B cell (primary cell): ENCODE data around the gene TGFBR3. TPM values are rescaled to one million over a fixed set of nuclear protein-coding genes. Genes with fewer than 3 reads are reported as not detected.

Source experiments
- ATAC-seq: fragments of 200-7000 bp; cut with Tn5 transposase; one replicate; pipeline ENCODE4 v1.10.0; 2021; ENCODE audit warnings: low read depth, mild to moderate bottlenecking, moderate number of reproducible peaks, moderate library complexity
- CTCF ChIA-PET: fragments of 350-600 bp; sonication (Branson Sonifier 250); formaldehyde crosslinking; loops from one replicate; lab custom pipeline; 2021; ENCODE audit warnings: antibody characterized with exemption, inconsistent platforms; lab: Charles Lee
- POLR2A ChIA-PET: fragments of 350-600 bp; sonication (Branson Sonifier 250); formaldehyde crosslinking; loops from one replicate; lab custom pipeline; 2021; ENCODE audit warnings: antibody characterized with exemption; lab: Charles Lee
- DNase-seq: peaks from one replicate; pipeline ENCODE4 v3.0.0; 2013
- H2AFZ ChIP-seq: 2 replicates; pipeline ENCODE4 v1.6.1; 2012; ENCODE audit warnings: mild to moderate bottlenecking, low read depth, low read length; ENCODE audit not compliant: insufficient read depth, poor library complexity, severe bottlenecking
- H3K27ac ChIP-seq, 2 donors: 1 replicate in 1 of 2; 2 replicates in 1 of 2; pipeline ENCODE4 v1.5.1; 2012 to 2013; ENCODE audit warnings: low read length in 2 of 2, mild to moderate bottlenecking in 2 of 2, moderate library complexity in 1 of 2
- H3K27me3 ChIP-seq, 4 experiments: fragments of 200-600 bp in 1 of 4; sonication (generic) in 1 of 4; replicated peaks in 1 of 4; 1 replicate in 2 of 4; 2 replicates in 2 of 4; pipeline versions ENCODE4 v1.6.1 to v1.7.0; 2013 to 2016; ENCODE audit warnings: low read length in 3 of 4, mild to moderate bottlenecking in 2 of 4, mixed read lengths in 1 of 4, moderate library complexity in 1 of 4; ENCODE audit not compliant: insufficient read depth in 4 of 4, control insufficient read depth in 3 of 4; ENCODE audit errors: control extremely low read depth in 1 of 4
- H3K36me3 ChIP-seq, 2 experiments: replicated peaks in 1 of 2; 1 replicate in 1 of 2; 2 replicates in 1 of 2; pipeline versions ENCODE4 v1.6.1 to v1.7.1; 2013; ENCODE audit warnings: low read length in 1 of 2; ENCODE audit not compliant: insufficient read depth in 2 of 2, control insufficient read depth in 1 of 2; ENCODE audit errors: control extremely low read depth in 1 of 2, extremely low read depth in 1 of 2
- H3K4me1 ChIP-seq, 2 donors: fragments of 200-600 bp in 1 of 2; sonication (generic) in 1 of 2; 1 replicate in 1 of 2; 2 replicates in 1 of 2; pipeline versions ENCODE4 v1.5.1 to v1.6.1; 2013 to 2017; ENCODE audit warnings: low read length in 2 of 2; ENCODE audit not compliant: control insufficient read depth in 2 of 2, insufficient read depth in 2 of 2
- H3K4me2 ChIP-seq: replicated peaks from 2 replicates; pipeline ENCODE3; 2012; ENCODE audit warnings: mild to moderate bottlenecking, low read depth, low read length; ENCODE audit not compliant: poor library complexity, severe bottlenecking
- H3K4me3 ChIP-seq, 5 experiments: fragments of 200-600 bp in 1 of 5; sonication (generic) in 1 of 5; 1 replicate in 3 of 5; 2 replicates in 2 of 5; pipeline versions ENCODE4 v1.5.1 to v1.7.0; 2011 to 2016; ENCODE audit warnings: low read length in 4 of 5, mild to moderate bottlenecking in 4 of 5, low read depth in 2 of 5, control low read depth in 1 of 5, moderate library complexity in 1 of 5; ENCODE audit not compliant: insufficient read depth in 1 of 5; ENCODE audit errors: control extremely low read depth in 1 of 5, extremely low read depth in 1 of 5
- H3K79me2 ChIP-seq: fragments of 200-600 bp; sonication (generic); one replicate; pipeline ENCODE4 v1.6.0; 2016; ENCODE audit warnings: low read length; ENCODE audit not compliant: control insufficient read depth, insufficient read depth
- H3K9ac ChIP-seq: fragments of 200-600 bp; sonication (generic); 2 replicates; pipeline ENCODE4 v1.6.1; 2017; ENCODE audit warnings: mild to moderate bottlenecking, low read length, moderate library complexity
- H3K9me3 ChIP-seq, 3 donors: one replicate each; pipeline versions ENCODE4 v1.6.1 to v1.7.1; 2013; ENCODE audit warnings: low read length in 2 of 3; ENCODE audit not compliant: control insufficient read depth in 2 of 3, insufficient read depth in 1 of 3; ENCODE audit errors: control extremely low read depth in 1 of 3
- H4K20me1 ChIP-seq: 2 replicates; pipeline ENCODE4 v1.6.0; 2012; ENCODE audit warnings: mild to moderate bottlenecking, low read length; ENCODE audit not compliant: insufficient read depth, control insufficient read depth, poor library complexity, severe bottlenecking
- H3K27ac Mint-ChIP-seq: one replicate; pipeline ENCODE4 v1.8.0; 2021; ENCODE audit warnings: mixed read lengths
- H3K27me3 Mint-ChIP-seq: one replicate; pipeline ENCODE4 v1.8.0; 2021; ENCODE audit warnings: mixed read lengths
- H3K4me1 Mint-ChIP-seq: one replicate; pipeline ENCODE4 v1.8.0; 2021; ENCODE audit warnings: mixed read lengths
- H3K4me3 Mint-ChIP-seq: one replicate; pipeline ENCODE4 v1.8.0; 2021; ENCODE audit warnings: mixed read lengths
- H3K9me3 Mint-ChIP-seq: one replicate; pipeline ENCODE4 v1.8.0; 2022; ENCODE audit warnings: mixed read lengths; ENCODE audit not compliant: insufficient read depth
- EZH2 ChIP-seq: IDR thresholded peaks from 2 replicates; pipeline ENCODE4 v1.6.1; 2012; ENCODE audit warnings: borderline replicate concordance, low read depth, mild to moderate bottlenecking, moderate library complexity, low read length; ENCODE audit not compliant: insufficient read depth, poor library complexity, severe bottlenecking
- WGBS: methylation state at CpG from one replicate; pipeline ENCODE4 v1.1.5; 2013; ENCODE audit warnings: missing lambda C conversion rate; ENCODE audit not compliant: insufficient coverage; 5-methylcytosine and 5-hydroxymethylcytosine counted together
- intact Hi-C: fragments of 100-400 bp; cut with micrococcal nuclease; formaldehyde crosslinking; loops from one replicate; pipeline ENCODE4 v1.10.0; 2022
- polyA plus RNA-seq: library from polyadenylated mRNA; depleted of rRNA; stranded (reverse); fragments of >200 nt; gene quantifications from 2 replicates; pipeline ENCODE4 v1.2.3, GENCODE V29; 2012
- total RNA-seq, 2 donors: library from RNA; stranded (reverse); fragments of 120-200 nt in 1 of 2; gene quantifications; 1 replicate in 1 of 2; 2 replicates in 1 of 2; pipeline versions ENCODE4 v1.2.3 to v1.2.4, GENCODE V29; 2013 to 2022
- TF ChIP-seq, protein P1 (sequence below): fragments of 200-600 bp; IDR thresholded peaks from one replicate; pipeline ENCODE4 v1.8.0; 2022; ENCODE audit warnings: antibody characterized with exemption, mild to moderate bottlenecking

The TGFBR3 gene
- total and polyA plus RNA-seq, 2 donors (not counting 1 experiment from before 2014, with no cell fraction given), result 0.10 to 0.12 TPM

DNA sequence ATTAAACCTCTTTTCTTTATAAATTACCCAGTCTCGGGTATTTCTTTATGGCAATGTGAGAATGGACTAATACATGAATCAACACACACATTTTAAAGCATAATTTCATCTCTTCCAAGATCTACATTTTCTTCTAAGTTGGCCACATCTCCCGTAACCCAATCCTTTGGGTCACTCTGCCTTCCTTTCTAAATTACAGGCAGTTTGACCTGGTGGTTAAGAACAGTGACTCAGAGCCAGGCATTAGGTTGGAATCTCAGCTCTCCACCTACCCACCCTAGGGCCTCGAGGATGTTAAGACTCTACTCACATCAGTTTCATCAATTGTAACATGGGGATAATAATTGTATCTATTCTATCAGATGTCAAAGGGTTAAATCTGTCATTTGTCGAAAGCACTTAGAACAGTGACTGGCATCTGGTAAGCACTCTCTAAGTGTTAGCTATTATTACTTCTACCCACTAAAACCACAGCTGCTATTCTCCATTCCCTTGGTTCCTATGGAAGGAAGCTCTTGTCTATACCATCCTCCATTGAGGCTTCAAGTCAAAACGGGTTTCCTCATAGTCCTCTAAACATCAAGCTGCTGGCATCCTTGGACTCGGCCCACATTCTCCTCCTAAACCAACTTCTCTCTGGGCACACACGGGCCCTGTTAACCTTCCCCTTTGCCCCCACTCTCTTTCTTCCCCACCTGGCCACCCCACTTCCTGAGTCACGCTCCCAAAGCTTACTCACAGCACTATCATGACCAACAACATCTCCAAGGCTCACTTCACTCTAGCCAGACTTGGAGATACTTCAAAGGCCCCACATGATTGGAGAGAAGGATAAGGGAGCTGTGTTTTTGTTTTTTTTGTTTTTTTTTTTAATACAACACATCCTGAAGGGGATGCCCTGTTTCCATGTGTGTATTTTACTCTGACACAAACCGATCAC, 116.9 kb downstream of the TGFBR3 start:
- Histone ChIP-seq H3K79me2 (no peaks in the 10 kb centered on the region), H2AFZ (no peak overlapping the region), H3K4me2 (no peak overlapping the region), H4K20me1 (no peaks in the 10 kb centered on the region), H3K27ac (no peak overlapping the region), H3K36me3 (no peaks in the 10 kb centered on the region), H3K9me3 (no peaks in the 10 kb centered on the region), H3K9ac (no peak overlapping the region), H3K4me1 (no peaks in the 10 kb centered on the region), H3K4me3 (no peak overlapping the region), H3K27me3 (no peaks in the 10 kb centered on the region)
- ChIA-PET POLR2A (no interaction called here), CTCF (no interaction called here)
- ATAC-seq, result no peak
- Mint-ChIP-seq H3K4me1 (no peaks in the 10 kb centered on the region), H3K27ac (no peak overlapping the region), H3K4me3 (no peak overlapping the region), H3K9me3 (no peaks in the 10 kb centered on the region), H3K27me3 (no peaks in the 10 kb centered on the region)
- intact Hi-C loops, result no loop called here
- 78% methylated on average over 5 of the region's 9 CpGs for WGBS
- no peak for DNase-seq
- TF ChIP-seq, protein P1, sequence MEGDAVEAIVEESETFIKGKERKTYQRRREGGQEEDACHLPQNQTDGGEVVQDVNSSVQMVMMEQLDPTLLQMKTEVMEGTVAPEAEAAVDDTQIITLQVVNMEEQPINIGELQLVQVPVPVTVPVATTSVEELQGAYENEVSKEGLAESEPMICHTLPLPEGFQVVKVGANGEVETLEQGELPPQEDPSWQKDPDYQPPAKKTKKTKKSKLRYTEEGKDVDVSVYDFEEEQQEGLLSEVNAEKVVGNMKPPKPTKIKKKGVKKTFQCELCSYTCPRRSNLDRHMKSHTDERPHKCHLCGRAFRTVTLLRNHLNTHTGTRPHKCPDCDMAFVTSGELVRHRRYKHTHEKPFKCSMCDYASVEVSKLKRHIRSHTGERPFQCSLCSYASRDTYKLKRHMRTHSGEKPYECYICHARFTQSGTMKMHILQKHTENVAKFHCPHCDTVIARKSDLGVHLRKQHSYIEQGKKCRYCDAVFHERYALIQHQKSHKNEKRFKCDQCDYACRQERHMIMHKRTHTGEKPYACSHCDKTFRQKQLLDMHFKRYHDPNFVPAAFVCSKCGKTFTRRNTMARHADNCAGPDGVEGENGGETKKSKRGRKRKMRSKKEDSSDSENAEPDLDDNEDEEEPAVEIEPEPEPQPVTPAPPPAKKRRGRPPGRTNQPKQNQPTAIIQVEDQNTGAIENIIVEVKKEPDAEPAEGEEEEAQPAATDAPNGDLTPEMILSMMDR, result no peak
- TF ChIP-seq EZH2, result no peak

DNA sequence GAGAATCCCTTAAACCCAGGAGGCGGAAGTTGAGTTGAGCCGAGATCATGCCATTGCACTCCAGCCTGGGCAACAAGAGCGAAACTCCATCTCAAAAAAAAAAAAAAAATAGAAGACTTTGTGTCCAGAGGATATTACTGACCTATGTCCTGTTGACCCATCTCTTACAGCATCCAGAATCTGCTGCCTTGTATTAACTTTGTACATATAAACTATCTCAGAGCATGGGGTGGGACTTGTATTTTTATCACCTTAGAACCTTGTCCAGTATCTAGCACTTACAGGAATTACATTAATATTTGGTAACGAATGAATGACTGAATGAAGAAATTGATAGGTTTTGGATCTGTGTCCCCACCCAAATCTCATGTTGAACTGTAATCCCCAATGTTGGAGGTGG, 117.8 kb downstream of the TGFBR3 start:
- Histone ChIP-seq H3K27ac (no peak overlapping the region), H3K36me3 (no peaks in the 10 kb centered on the region), H3K79me2 (no peaks in the 10 kb centered on the region), H3K4me3 (no peak overlapping the region), H3K9me3 (no peaks in the 10 kb centered on the region), H3K4me1 (no peaks in the 10 kb centered on the region), H4K20me1 (no peaks in the 10 kb centered on the region), H3K27me3 (no peaks in the 10 kb centered on the region), H2AFZ (no peak overlapping the region), H3K9ac (no peak overlapping the region), H3K4me2 (no peak overlapping the region)
- intact Hi-C loops, result no loop called here
- ChIA-PET CTCF (no interaction called here), POLR2A (no interaction called here)
- Mint-ChIP-seq H3K27me3 (no peaks in the 10 kb centered on the region), H3K4me1 (no peaks in the 10 kb centered on the region), H3K27ac (no peak overlapping the region), H3K9me3 (no peaks in the 10 kb centered on the region), H3K4me3 (no peak overlapping the region)
- DNase-seq (no peak), ATAC-seq (no peak)
- no peak for TF ChIP-seq EZH2
- TF ChIP-seq, protein P1, result no peak
- 100% methylated on average over 1 of the region's 4 CpGs for WGBS
